IPS-NIHi11 (cell line): ENCODE results near the gene LRCH3.

ENCODE experiments used
- DNase-seq: peaks from one replicate; pipeline ENCODE4 v3.0.0; 2012; ENCODE audit warnings: mixed read lengths, low spot score

LRCH3 gene

DNA sequence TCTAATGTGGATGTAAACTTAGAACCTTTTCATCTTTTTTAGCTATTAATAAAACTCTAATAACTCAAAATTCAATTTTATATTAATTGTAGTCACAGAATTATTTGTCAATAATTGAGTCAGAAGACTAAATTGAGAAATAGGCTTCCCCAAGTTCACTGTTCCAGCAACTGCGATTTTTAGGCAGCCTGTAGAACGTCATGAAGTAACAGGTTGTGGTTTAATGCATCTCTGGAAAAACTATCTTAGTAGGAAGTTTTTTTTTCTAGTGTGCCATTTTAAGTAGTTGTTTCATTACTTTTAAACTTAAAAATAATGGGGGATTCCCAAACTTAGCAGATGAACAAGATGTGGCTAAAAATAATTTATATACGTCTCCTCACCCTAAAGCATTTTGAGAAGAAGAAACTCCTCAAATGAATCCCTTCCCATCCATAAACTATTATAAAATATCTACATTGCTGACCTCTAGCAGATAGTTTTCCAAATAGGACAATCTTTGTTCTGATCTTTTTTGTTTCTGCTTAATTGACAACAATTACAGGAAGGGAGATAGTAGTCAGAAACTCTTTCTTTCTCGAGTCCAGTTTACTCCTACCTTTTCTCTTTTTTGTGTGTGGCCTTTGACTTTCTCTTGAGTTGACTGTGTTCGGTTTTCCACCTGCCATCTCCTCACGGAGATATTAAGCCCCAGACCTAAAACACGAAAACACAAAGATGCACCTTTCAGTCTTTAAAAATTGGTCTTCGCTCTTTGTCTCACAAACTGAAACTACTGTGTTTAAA, 43.1 kb downstream of the LRCH3 start:
- no peak for DNase-seq

GRCh38 chr3:197835509-197835908, 44.5 kb downstream of the LRCH3 start:
- DNase-seq, result no peak

GRCh38 chr3:197836244-197836643, 45.2 kb downstream of the LRCH3 start:
- DNase-seq, result no peak

GRCh38 chr3:197837282-197837681, 46.2 kb downstream of the LRCH3 start:
- DNase-seq, result no peak

GRCh38 chr3:197841789-197842188, 50.7 kb downstream of the LRCH3 start:
- DNase-seq, result no peak

- DNase-seq, result no peak
These were observed 55.4 kb downstream of the LRCH3 start for GRCh38 chr3:197846491-197846890.

- DNase-seq, result no peak
These were observed 56.9 kb downstream of the LRCH3 start for GRCh38 chr3:197847866-197848401.

DNA sequence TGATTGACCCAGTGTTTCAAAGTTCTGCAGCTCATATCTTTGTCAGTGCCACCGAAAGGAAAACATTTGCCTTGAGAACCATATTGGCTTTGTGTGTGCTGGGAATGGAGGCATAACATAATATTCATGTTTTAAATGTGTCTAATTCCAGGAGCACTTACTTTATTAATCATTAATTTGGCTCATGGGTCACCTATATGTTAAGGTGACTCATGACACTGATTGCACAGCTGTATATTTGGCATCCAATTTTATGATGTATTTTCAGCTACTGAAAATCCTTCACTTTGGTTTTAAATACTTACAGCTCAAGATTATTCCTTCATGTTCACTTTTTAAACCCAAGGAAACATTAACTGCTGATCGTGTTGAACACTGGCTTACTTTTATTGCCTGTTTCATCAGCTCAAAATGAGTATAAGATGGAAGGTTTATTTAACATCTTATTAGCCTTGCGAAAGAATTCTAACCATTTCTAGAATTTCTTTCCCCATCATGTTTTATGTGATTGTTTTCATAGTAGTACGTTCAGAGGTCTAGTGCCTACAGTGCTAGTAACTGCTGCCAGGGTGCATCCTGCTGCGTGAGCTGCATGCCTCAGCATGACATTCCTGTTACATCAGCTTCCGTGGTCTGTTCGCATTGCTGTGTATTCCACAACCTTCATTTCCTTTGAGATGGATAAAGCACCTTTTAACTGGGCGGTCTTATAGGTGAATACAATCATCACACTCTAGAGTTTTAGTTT, 63.7 kb downstream of the LRCH3 start:
- DNase-seq, result peak; percentile 71

DNA sequence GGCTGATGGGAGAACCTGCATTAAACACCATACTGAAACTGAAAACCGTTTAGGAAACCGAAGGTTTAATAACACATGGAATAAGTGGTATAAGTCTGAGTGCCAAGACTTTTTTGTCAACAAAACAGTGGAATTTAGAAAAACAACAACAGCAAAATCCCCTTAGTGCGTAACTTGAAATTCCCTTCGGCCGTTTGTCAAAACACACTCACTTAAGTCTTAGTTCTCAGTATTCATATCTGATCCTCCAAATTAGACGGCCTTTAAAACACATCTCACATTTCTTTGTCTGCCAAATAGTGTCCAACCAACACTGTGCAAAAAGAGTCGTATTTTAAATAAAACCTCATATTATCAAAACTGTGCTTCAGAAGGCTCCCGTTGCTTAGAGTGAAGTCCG, 64.5 kb downstream of the LRCH3 start:
- no peak for DNase-seq

DNA sequence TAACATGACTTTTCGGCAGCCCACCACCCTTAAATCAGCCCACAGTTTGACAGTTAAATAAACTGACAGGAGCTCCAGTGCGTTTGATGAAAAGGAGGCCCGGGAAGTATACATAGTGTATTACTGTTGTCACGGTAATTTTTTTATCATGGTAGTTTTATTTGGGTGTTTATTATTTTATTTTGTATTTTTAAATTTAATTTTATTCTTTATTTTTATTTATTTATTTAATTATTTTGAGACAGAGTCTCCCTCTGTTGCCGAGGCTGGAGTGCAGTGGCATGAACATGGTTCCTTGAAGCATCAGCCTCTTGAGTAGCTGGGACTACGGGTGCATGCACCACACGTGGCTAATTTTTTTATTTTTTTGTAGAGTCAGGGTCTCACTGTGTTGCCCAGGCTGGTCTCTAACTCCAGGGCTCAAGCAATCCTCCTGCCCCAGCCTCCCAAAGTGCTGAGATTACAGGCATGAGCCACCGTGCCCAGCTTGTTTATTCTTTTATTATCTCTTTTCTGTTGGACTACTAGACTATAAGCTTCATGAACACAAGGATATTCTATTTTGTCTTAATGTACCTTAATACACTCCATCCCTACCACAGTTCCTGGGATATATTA, 65.3 kb downstream of the LRCH3 start:
- no peak for DNase-seq

DNA sequence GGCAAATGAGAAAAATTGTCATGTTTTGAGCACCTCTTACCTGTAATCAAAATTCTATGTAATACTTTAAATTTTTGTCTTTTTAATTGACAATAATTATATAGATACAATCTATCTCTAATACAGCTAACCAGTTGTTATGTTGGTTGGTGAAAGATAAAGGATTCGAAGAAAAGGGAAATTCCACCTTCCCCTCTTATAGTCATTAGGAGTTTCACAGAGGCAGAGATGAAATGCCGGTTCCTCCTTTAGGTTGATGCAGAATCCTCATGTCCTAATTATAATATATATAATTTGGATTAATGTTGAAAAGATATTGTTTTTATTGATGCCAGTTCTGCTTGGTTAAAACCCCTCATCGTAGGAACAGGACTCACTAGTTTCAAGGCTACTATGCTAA, 67.1 kb downstream of the LRCH3 start:
- no peak for DNase-seq

DNA sequence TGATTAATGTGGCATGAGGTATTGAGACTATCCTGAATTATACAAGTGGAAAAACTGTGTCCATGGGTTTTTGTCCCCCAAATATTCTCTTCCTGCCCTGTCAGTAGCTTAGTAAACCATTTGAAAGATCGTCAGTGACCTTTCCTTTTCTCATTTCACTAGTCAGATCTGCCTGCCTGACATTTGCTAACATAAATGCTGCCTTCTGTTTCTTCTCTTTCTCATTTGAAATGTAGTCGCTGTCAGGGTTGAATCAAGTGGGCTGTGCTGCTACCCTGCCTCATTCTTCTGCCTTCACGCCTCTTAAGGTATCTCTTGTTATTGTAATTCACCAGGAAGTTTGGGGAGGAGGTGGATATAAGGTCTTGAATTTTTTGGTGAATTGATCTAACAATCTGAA, 67.5 kb downstream of the LRCH3 start:
- no peak for DNase-seq

GRCh38 chr3:197866035-197866434, 75.0 kb downstream of the LRCH3 start:
- DNase-seq, result no peak

- no peak for DNase-seq
These were observed 82.3 kb downstream of the LRCH3 start for GRCh38 chr3:197873329-197873728.

GRCh38 chr3:197874064-197874463, 83.0 kb downstream of the LRCH3 start:
- no peak for DNase-seq

DNA sequence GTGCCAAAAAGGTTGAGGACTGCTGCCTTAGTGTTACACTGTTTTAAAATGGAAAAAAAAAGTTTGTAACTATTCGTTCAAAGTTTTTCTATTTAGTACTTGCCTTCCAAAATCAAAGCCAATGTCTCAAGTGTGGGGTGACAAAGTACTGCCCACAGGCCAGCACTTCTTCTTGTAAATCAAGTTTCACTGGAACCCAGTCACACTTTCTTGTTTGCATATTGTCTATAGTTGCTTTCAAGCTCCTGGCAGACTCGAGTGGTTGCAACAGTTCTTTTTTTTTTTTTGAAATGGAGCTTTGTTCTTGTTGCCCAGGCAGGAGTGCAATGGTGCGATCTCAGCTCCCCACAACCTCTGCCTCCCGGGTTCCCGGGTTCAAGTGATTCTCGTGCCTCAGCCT, 83.6 kb downstream of the LRCH3 start:
- DNase-seq, result no peak

GRCh38 chr3:197877902-197878301, 86.8 kb downstream of the LRCH3 start:
- no peak for DNase-seq

GRCh38 chr3:197878427-197878826, 87.4 kb downstream of the LRCH3 start:
- no peak for DNase-seq

- no peak for DNase-seq
These were observed 89.6 kb downstream of the LRCH3 start for GRCh38 chr3:197880491-197881269.

GRCh38 chr3:197881270-197881969, 90.4 kb downstream of the LRCH3 start:
- DNase-seq, result no peak

DNA sequence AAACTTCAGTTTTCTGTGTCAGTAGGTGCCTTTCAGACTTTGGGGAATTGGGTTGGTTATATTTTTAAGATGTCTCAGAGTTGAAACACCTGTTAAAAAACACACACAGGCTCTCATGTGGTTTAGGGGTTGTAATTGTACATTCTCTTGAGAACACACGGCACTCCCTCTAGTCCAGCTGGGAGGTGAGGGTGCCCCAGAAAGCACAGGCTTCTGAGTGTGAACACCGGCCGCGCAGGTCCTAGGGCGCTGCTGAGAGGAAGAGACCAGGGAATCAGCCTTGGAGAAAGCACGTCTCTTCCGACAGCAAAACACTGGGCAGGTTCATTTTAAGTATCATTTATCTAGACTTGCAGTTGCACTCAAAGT, 90.9 kb downstream of the LRCH3 start:
- DNase-seq, result no peak

GRCh38 chr3:197882586-197882985, 91.5 kb downstream of the LRCH3 start:
- DNase-seq, result no peak
